Psoas muscle (tissue), 8 donors: ENCODE data around the gene ROS1. TPM values are rescaled to one million over a fixed set of nuclear protein-coding genes. Genes with fewer than 3 reads are reported as not detected.

Experiments used
- ATAC-seq, 4 donors: fragments of 200-7000 bp; cut with Tn5 transposase; one replicate each; pipeline ENCODE4 v1.9.1; 2020; ENCODE audit warnings: moderate library complexity in 3 of 4, mild to moderate bottlenecking in 2 of 4
- DNase-seq, 2 donors: peaks; one replicate each; pipeline ENCODE4 v3.0.0-alpha.2; 2020
- H3K27ac ChIP-seq: fragments of 200-600 bp; one replicate; pipeline ENCODE4 v1.8.0; 2022
- H3K27me3 ChIP-seq, 3 donors: fragments of 200-600 bp in 1 of 3; one replicate each; pipeline versions ENCODE4 v1.6.1 to v1.8.0; 2013 to 2022; ENCODE audit warnings: low read length in 2 of 3, mild to moderate bottlenecking in 2 of 3, moderate library complexity in 1 of 3; ENCODE audit not compliant: insufficient read depth in 3 of 3
- H3K36me3 ChIP-seq, 2 donors: fragments of 200-600 bp in 1 of 2; one replicate each; pipeline versions ENCODE4 v1.6.1 to v1.8.0; 2013 to 2022; ENCODE audit warnings: low read depth in 1 of 2, mild to moderate bottlenecking in 1 of 2, moderate library complexity in 1 of 2; ENCODE audit not compliant: insufficient read depth in 1 of 2
- H3K4me1 ChIP-seq: fragments of 200-600 bp; one replicate; pipeline ENCODE4 v1.8.0; 2022
- H3K4me3 ChIP-seq: fragments of 200-600 bp; one replicate; pipeline ENCODE4 v1.8.0; 2022; ENCODE audit warnings: mild to moderate bottlenecking
- H3K9me3 ChIP-seq: fragments of 200-600 bp; one replicate; pipeline ENCODE4 v1.8.0; 2022
- CTCF ChIP-seq: fragments of 200-600 bp; IDR thresholded peaks from one replicate; pipeline ENCODE4 v1.8.0; 2022; ENCODE audit warnings: antibody characterized with exemption
- WGBS, 3 donors: extraction: QIAGEN DNeasy Blood & Tissue Kit; methylation state at CpG; one replicate each; pipeline versions ENCODE4 v1.1.6 to v1.1.7; 2013; 5-methylcytosine and 5-hydroxymethylcytosine counted together
- intact Hi-C, 2 donors: fragments of 100-400 bp; cut with DNase I; formaldehyde crosslinking; loops; one replicate each; pipeline versions ENCODE4 v1.11.0 to v1.14.2; 2022
- polyA plus RNA-seq, 3 donors: library from polyadenylated mRNA; stranded (reverse); fragments of 200-250 nt; gene quantifications; one replicate each; pipeline ENCODE4 v1.2.3, GENCODE V29; 2013
- total RNA-seq, 4 donors: library from RNA; stranded (reverse); fragmentation: NEBNext Ultra II Directional in 2 of 4; extraction: Animal tissue kit (Norgen Biotek cat#: 25700) in 2 of 4; gene quantifications; one replicate each; pipeline versions ENCODE4 v1.2.1 to v1.2.4, GENCODE V29; 2021 to 2023
- donor health status: healthy with polysubstance abuse.
- donor health status: DM: no; HTN: no; CAD: no; lungs with moderate emphysema.
- donor health status: Bipolar disorder and iron deficiency.
- donor health status: healthy.
- donor health status: DM: yes; HTN: yes; CAD: no.
- donor health status: DM: no; HTN: no; CAD: no.
- donor health status: DM: no; HTN: no; CAD: no.
- donor health status: DM: yes; HTN: yes; CAD: no.

The ROS1 gene
- total and polyA plus RNA-seq, 7 donors = 0.04 to 0.06 TPM; not detected in 5

GRCh38 chr6:117309069-117309468 is 116.7 kb downstream of the ROS1 start:
- no peaks in the 10 kb centered on the region for H3K27me3 ChIP-seq
- H3K4me1 ChIP-seq = peaks cover 19% of the 10 kb centered on the region
- no peak for TF ChIP-seq CTCF
- 84 to 90% (median 88%) methylated on average over 3 of the region's 3 CpGs for WGBS, 3 donors
- ATAC-seq (no peak), DNase-seq (no peak)
- no peaks in the 10 kb centered on the region for H3K9me3 ChIP-seq
- intact Hi-C loops = no loop called here
- H3K4me3 ChIP-seq = no peak overlapping the region
- H3K27ac ChIP-seq = no peak overlapping the region
- H3K36me3 ChIP-seq = no peaks in the 10 kb centered on the region

GRCh38 chr6:117307655-117308054 is 118.1 kb downstream of the ROS1 start:
- DNase-seq (no peak), ATAC-seq (peak in 1 of 4 donors; percentile 59)
- 60 to 90% (median 84%) methylated on average over 3 of the region's 3 CpGs for WGBS, 3 donors
- Histone ChIP-seq H3K4me3 (no peak overlapping the region), H3K27ac (no peak overlapping the region), H3K36me3 (no peaks in the 10 kb centered on the region), H3K9me3 (no peaks in the 10 kb centered on the region), H3K27me3 (no peaks in the 10 kb centered on the region), H3K4me1 (peaks cover 30% of the 10 kb centered on the region)
- TF ChIP-seq CTCF = no peak
- intact Hi-C loops = no loop called here

GRCh38 chr6:117306227-117306790 is 119.4 kb downstream of the ROS1 start:
- WGBS, 3 donors = 44 to 82% (median 51%) methylated on average over 3 of the region's 3 CpGs
- Histone ChIP-seq H3K4me1 (peaks cover 32% of the 10 kb centered on the region), H3K27ac (no peak overlapping the region), H3K36me3 (no peaks in the 10 kb centered on the region), H3K9me3 (no peaks in the 10 kb centered on the region), H3K27me3 (no peaks in the 10 kb centered on the region), H3K4me3 (no peak overlapping the region)
- ATAC-seq (no peak), DNase-seq (no peak)
- no peak for TF ChIP-seq CTCF
- intact Hi-C loops = no loop called here

GRCh38 chr6:117304446-117304845 is 121.3 kb downstream of the ROS1 start:
- no peaks in the 10 kb centered on the region for H3K9me3 ChIP-seq
- H3K36me3 ChIP-seq = no peaks in the 10 kb centered on the region
- WGBS, 3 donors = 87 to 100% (median 98%) methylated on average over 2 of the region's 2 CpGs
- H3K4me3 ChIP-seq = no peak overlapping the region
- TF ChIP-seq CTCF = no peak
- ATAC-seq (no peak), DNase-seq (no peak)
- intact Hi-C loops = loop anchor here in 1 of 2 donors (5.0 kb wide), 1 partner anchor 37 kb away; the partner anchor contains the start of gene VGLL2
- no peaks in the 10 kb centered on the region for H3K27me3 ChIP-seq
- H3K4me1 ChIP-seq = peaks cover 37% of the 10 kb centered on the region
- peak overlapping the region; percentile 88 for H3K27ac ChIP-seq

GRCh38 chr6:117303323-117303722 is 122.4 kb downstream of the ROS1 start:
- Histone ChIP-seq H3K27ac (peak overlapping the region; percentile 88), H3K9me3 (no peaks in the 10 kb centered on the region), H3K27me3 (no peaks in the 10 kb centered on the region), H3K4me3 (no peak overlapping the region), H3K4me1 (peaks cover 42% of the 10 kb centered on the region), H3K36me3 (no peaks in the 10 kb centered on the region)
- TF ChIP-seq CTCF = no peak
- intact Hi-C loops = loop anchor here in 1 of 2 donors (5.0 kb wide), 1 partner anchor 36 kb away; the partner anchor contains the start of gene VGLL2
- ATAC-seq (peak; percentile 85 to 96 (median 93)), DNase-seq (no peak)
- 30 to 49% (median 34%) methylated on average over 3 of the region's 3 CpGs for WGBS, 3 donors
